ENCODE data around the gene CTNNA3. TPM values are rescaled to one million over a fixed set of nuclear protein-coding genes. Genes with fewer than 3 reads are reported as not detected.

Gene CTNNA3
- total and polyA plus RNA-seq, 12 donors = 2.0 to 213 (median 171) TPM

DNA sequence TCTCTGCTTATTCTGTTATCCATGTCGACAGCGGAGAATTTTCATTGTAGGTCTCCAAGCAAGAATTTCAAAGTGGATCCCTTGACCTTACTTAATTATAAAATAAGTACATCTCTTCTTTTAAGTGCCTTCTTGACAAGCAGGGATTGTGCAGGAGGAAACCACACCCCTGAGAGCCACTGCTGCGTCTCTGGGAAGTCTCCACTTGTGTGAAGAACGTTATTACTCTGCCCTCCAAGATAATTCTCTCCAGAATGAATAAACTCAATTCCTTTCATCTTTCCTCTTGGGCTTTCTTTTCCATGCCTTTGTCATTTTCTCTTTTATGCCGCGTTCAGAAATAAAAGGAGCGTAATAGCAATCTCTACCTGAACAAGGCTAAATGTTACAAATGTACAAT is 1801.0 kb downstream of the CTNNA3 start:
- ATAC-seq (no peak), DNase-seq (no peak)
- Histone ChIP-seq H3K4me1 (peaks cover 0 to 3% (median 0%) of the 10 kb centered on the region in 9 donors), H3K36me3 (no peaks in the 10 kb centered on the region), H3K27me3 (no peaks in the 10 kb centered on the region), H3K4me3 (no peak overlapping the region), H3K9me3 (no peaks in the 10 kb centered on the region), H3K27ac (no peak overlapping the region)
- intact Hi-C loops (cut with DNase I) = no loop called here
- TF ChIP-seq, protein P1, sequence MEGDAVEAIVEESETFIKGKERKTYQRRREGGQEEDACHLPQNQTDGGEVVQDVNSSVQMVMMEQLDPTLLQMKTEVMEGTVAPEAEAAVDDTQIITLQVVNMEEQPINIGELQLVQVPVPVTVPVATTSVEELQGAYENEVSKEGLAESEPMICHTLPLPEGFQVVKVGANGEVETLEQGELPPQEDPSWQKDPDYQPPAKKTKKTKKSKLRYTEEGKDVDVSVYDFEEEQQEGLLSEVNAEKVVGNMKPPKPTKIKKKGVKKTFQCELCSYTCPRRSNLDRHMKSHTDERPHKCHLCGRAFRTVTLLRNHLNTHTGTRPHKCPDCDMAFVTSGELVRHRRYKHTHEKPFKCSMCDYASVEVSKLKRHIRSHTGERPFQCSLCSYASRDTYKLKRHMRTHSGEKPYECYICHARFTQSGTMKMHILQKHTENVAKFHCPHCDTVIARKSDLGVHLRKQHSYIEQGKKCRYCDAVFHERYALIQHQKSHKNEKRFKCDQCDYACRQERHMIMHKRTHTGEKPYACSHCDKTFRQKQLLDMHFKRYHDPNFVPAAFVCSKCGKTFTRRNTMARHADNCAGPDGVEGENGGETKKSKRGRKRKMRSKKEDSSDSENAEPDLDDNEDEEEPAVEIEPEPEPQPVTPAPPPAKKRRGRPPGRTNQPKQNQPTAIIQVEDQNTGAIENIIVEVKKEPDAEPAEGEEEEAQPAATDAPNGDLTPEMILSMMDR (IDR thresholded peaks at IDR 0.05) = no peak
- WGBS, 2 donors = 52 to 56% methylated on average over 7 of the region's 7 CpGs

DNA sequence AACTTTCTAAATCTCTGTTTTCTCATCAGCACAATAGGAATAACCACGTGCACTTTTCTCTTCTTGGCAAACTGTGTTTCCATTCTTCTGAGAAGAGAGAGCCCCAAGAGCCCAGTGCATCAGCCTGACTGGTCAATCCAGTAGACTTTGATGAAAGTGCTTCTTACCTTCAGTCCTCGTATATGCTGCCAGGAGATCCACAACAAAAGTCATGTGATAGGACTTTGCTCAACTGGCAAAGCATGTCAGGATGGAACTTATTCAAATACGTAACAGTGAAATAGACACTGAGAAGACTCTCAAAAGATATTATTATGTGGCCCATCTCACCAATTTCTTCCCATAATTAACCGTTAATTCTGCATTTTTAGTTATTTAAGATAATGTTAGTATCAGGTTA is 1801.6 kb downstream of the CTNNA3 start:
- Histone ChIP-seq H3K4me1 (peaks cover 0 to 3% (median 0%) of the 10 kb centered on the region in 9 donors), H3K27me3 (no peaks in the 10 kb centered on the region), H3K27ac (no peak overlapping the region), H3K36me3 (no peaks in the 10 kb centered on the region), H3K9me3 (no peaks in the 10 kb centered on the region), H3K4me3 (no peak overlapping the region)
- TF ChIP-seq, protein P1 (IDR thresholded peaks at IDR 0.05) = no peak
- intact Hi-C loops (cut with DNase I) = no loop called here
- no peak for ATAC-seq
- no peak for DNase-seq
- WGBS, 2 donors = 89 to 92% methylated on average over 4 of the region's 4 CpGs

DNA sequence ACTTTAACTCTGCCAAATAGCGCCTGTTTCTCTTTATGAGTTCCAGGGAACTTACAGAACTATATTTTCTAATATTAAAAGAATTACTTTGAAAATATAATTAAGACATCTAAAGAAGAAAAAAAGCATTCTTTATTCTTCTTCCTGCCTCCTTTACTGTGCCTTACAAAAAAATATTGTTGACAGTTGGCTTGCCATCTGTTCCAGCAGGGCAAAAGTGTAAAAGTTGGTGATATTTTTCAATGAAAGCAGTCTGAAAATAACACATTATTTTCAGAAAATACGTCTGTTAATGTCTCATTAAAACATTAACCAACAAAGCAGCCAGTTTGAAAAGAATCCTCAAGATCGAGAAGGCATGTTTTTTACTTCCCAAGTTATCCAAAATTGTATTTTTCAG is 1802.3 kb downstream of the CTNNA3 start:
- Histone ChIP-seq H3K4me3 (no peak overlapping the region), H3K27ac (no peak overlapping the region), H3K27me3 (no peaks in the 10 kb centered on the region), H3K9me3 (no peaks in the 10 kb centered on the region), H3K36me3 (no peaks in the 10 kb centered on the region), H3K4me1 (peaks cover 0 to 3% (median 0%) of the 10 kb centered on the region in 9 donors)
- TF ChIP-seq, protein P1 (IDR thresholded peaks at IDR 0.05) = no peak
- intact Hi-C loops (cut with DNase I) = no loop called here
- ATAC-seq (no peak), DNase-seq (no peak)
- 87 to 94% methylated on average over 3 of the region's 3 CpGs for WGBS, 2 donors

DNA sequence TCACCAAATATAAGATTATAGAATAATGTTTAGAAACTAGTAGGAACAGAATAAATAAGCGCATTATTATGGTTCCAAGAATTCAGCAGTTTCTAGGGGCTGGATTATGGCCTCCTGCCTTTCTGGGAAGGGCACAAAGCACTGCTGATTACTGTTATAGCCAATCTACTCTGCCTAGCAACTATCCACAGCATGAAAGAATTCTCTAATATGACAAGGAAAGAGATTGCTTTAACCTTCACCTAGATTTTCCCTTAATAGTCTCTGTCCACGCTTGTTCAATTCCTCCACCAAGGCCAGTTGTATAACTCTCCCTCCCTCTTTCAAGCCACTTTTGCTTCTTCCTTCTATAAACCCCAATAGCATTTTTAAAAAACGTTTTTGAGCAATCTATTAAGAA is 1803.7 kb downstream of the CTNNA3 start:
- peaks cover 0 to 11% (median 2%) of the 10 kb centered on the region in 11 donors for H3K9me3 ChIP-seq
- H3K4me3 ChIP-seq = no peak overlapping the region
- intact Hi-C loops (cut with DNase I) = no loop called here
- 74 to 75% methylated on average over 3 of the region's 3 CpGs for WGBS, 2 donors
- ATAC-seq = no peak
- TF ChIP-seq, protein P1 (IDR thresholded peaks at IDR 0.05) = no peak
- H3K27ac ChIP-seq = no peak overlapping the region
- DNase-seq = no peak
- H3K4me1 ChIP-seq = peaks cover 0 to 2% (median 0%) of the 10 kb centered on the region in 9 donors
- no peaks in the 10 kb centered on the region for H3K27me3 ChIP-seq
- H3K36me3 ChIP-seq = no peaks in the 10 kb centered on the region
